Right ventricle myocardium superior (tissue), 1 donor: Measurements from ENCODE around the gene ADAMTSL4. TPM values are rescaled to one million over a fixed set of nuclear protein-coding genes. Genes with fewer than 3 reads are reported as not detected.

Experiments used
- ATAC-seq: fragments of 200-7000 bp; cut with Tn5 transposase; one replicate; pipeline ENCODE4 v1.9.1; 2020; ENCODE audit warnings: mild to moderate bottlenecking; ENCODE audit not compliant: poor library complexity
- DNase-seq: peaks from one replicate; pipeline ENCODE4 v3.0.0-alpha.2; 2020
- intact Hi-C: fragments of 100-400 bp; cut with DNase I; formaldehyde crosslinking; loops from one replicate; pipeline ENCODE4 v1.11.2; 2022
- total RNA-seq: library from RNA; stranded (reverse); fragmentation: NEBNext Ultra II Directional; extraction: Animal tissue kit (Norgen Biotek cat#: 25700); gene quantifications from one replicate; pipeline ENCODE4 v1.2.1, GENCODE V29; 2021
- donor health status: DM: no; HTN: yes; CAD: no; lungs with severe emphysema.

Gene ADAMTSL4
- total RNA-seq, 1 donor from 2014 or later = 64.4 TPM

DNA sequence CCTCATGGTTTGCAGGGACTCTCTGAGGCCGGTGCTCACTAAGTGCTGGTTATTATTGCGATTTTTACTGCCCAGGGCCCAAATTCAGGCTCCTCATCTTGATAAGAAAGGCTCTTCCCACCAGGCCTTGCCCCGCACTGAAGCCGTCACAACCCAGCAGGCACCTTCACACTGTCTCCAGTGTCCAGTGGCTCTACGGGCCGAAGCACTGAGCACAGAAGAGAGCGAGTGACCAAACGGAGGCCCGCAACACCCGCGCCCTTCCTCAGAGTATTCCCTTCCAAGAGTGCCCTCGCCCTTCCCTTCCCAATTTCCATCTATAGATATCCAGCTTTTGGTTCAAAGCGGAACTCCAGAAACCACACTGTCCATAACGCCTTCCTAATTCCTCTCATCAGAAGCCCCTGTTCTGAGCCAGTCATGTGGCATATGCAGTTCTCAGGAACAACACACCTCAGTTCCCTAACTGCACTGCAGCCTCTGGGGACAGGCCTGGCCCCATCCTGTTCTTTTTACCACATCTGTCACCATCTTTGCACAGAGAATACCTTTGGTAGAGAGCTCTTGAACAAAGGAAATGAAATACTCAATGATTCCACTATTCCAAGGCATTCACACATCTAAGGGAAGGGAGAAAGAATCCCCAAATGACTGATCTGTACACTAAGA lies 18.6 kb upstream of the ADAMTSL4 start:
- intact Hi-C loops = loop anchor here (5.0 kb wide), 1 partner anchor 63 kb away; no protein-coding TSS in a partner anchor
- DNase-seq (peak; percentile 10), ATAC-seq (no peak)

DNA sequence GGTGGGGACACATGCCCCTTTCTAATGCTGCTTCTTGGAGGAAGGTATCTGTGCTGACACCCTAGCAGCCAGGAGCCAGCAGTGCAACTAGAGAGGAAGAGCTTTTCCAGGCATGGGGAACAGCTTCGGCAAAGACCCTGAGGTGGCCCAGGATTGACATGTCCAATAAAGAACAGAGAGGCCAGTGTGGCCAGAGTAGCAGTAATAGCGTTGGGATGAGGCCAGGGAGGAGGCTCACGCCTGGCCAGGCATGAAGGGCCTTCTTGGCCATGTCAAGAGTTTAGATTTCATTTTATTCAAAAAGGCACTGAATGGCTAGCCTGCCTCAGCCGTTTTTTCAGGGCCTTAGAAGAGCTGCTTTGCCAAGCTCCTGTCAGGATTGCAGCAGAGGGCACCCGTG lies 16.3 kb upstream of the ADAMTSL4 start:
- ATAC-seq = no peak
- DNase-seq = peak; percentile 52
- intact Hi-C loops = loop anchor here (5.0 kb wide), 1 partner anchor 66 kb away; no protein-coding TSS in a partner anchor

- intact Hi-C loops = loop anchor here (5.0 kb wide), 1 partner anchor 67 kb away; no protein-coding TSS in a partner anchor
- ATAC-seq = no peak
- peak; percentile 33 for DNase-seq
Observed at GRCh38 chr1:150534002-150534401, 15.2 kb upstream of the ADAMTSL4 start.

DNA sequence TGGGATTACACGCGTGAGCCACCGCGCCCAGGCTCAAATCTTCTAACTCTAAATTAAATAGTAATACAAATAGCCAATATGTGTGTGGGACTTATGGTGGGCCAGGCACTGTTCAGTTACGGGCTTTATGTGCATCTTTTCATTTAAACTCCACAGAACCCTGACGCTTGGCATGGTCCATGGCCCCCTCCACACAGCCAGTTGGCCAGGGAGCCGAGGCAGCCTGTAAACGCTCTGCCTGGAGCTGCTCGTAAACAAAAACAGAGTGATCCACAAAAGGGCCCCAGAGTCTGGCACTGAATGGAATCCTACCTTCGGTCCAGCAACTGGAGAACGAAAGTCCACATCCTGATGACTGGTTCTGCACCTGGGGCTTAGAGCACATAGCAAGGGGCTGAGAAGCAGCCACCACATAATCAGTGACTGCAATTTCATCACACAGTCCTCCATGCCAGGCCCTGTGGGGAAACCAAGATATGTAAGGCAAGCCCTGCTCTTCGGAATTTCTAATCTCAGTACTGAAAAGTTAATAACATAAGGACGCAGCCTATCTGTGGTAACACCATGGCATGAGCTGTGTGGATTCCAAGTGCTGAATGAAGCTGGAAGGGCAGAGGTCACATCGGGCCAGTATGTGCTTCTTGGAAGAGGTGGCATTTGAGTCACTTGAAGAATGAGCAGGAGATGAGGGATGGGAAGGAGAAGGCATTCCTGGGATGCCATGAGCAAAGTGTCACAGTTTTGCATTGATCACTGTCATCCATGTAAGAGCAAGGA lies 13.5 kb upstream of the ADAMTSL4 start:
- DNase-seq (peak; percentile 38), ATAC-seq (peak; percentile 10)
- intact Hi-C loops = no loop called here

DNA sequence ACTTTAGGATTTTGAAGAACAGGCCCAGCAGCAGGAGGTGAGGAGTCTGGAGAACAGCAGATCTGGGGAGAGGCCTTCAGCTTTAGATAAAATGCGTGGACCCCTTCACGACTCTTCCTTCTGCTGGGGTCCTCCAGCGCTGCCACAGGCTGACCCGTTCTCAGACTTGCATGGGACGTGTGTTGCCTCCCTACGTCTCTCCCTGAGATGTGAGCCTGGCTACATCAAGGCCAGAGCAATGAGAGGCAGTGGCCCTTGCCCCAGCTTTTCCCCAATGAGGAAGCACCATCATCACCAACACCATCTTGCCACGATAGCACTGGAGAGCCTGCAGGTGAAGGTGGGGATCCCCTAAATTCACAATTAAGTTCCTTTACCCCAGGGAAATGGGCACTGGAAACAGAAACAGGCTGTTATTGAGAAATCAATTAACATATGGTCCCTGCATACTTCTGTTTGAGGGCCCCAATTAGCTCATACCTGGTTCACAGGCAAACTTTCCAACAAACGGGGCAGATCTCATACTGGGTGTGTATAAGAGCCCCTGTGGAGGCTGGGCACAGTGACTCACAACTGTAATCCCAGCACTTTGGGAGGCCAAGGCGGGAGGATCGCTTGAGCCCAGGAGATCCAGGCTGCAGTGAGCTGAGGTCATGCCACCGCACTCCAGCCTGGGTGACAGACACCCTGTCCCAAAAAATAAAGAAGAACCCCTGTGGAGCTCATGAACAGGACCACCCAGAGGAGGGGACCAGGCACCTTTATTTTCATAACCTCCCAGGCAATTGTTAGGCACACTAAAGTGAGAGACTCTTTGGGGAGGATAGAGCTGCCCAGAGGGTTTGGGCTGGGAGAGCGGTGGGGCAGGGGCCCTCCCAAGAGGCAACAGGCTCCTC lies 12.1 kb upstream of the ADAMTSL4 start:
- peak; percentile 27 for DNase-seq
- intact Hi-C loops = no loop called here
- ATAC-seq = no peak

GRCh38 chr1:150537732-150538684 lies 11.2 kb upstream of the ADAMTSL4 start:
- peak; percentile 49 for DNase-seq
- ATAC-seq = no peak
- intact Hi-C loops = no loop called here

GRCh38 chr1:150543500-150544143 lies 5.6 kb upstream of the ADAMTSL4 start:
- intact Hi-C loops = no loop called here
- DNase-seq = peak; percentile 83
- peak; percentile 74 for ATAC-seq

GRCh38 chr1:150544204-150544603 lies 5.0 kb upstream of the ADAMTSL4 start:
- intact Hi-C loops = no loop called here
- ATAC-seq (peak; percentile 28), DNase-seq (peak; percentile 10)

GRCh38 chr1:150545486-150546032 lies 3.6 kb upstream of the ADAMTSL4 start:
- ATAC-seq = no peak
- DNase-seq = peak; percentile 15
- intact Hi-C loops = no loop called here

- DNase-seq (peak; percentile 3), ATAC-seq (no peak)
- intact Hi-C loops = no loop called here
Observed at GRCh38 chr1:150546294-150546937, 2.8 kb upstream of the ADAMTSL4 start.

GRCh38 chr1:150548324-150548631 lies 930 bp upstream of the ADAMTSL4 start:
- ATAC-seq (no peak), DNase-seq (no peak)
- intact Hi-C loops = no loop called here

GRCh38 chr1:150549496-150550221 lies 451 bp downstream of the ADAMTSL4 start:
- intact Hi-C loops = loop anchor here (10.0 kb wide), 1 partner anchor 265 kb away; no protein-coding TSS in a partner anchor
- peak; percentile 10 for ATAC-seq
- DNase-seq = peak; percentile 72

DNA sequence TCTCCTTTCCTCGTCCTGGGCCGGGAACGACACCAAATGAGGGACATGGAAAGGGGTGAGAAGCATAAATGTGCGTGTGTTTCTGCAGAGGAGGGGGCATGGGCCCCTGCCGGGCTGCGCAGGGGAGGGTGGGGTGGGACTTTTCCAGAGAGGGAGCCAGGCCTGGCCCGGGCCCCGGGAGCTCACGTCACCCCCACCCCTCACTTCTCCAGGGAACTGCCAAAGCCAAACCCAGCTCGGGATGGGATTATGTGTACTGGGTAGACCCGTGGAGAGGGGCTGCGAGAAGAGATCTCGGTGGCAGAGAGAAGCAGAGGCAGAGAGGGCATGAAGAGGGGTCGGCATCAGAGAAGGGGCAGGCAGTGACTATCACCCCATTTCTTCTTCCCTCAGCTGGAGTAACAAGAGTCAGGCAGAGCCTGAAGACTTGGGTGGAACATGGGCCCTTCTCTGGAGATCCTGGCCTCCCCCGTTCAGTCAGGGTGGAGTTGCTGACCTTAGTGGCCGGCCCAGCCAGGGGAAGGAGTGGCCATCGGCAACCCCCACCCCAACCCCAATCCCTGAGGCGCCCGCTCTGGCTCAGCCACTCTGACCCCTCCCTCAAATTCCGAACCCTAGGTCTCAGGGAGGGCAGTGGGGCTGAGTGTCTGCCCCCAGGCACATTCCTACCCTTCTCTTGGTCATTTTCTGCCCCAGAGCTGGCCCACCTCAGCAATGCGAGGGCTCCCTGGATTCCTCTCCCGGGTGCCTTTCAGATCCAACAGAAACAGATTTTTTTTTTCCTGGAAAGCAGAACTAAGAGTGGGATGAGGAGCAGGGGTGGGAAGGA lies 1.2 kb downstream of the ADAMTSL4 start:
- ATAC-seq = peak; percentile 19
- intact Hi-C loops = loop anchor here (10.0 kb wide), 1 partner anchor 264 kb away; no protein-coding TSS in a partner anchor
- peak; percentile 74 for DNase-seq

DNA sequence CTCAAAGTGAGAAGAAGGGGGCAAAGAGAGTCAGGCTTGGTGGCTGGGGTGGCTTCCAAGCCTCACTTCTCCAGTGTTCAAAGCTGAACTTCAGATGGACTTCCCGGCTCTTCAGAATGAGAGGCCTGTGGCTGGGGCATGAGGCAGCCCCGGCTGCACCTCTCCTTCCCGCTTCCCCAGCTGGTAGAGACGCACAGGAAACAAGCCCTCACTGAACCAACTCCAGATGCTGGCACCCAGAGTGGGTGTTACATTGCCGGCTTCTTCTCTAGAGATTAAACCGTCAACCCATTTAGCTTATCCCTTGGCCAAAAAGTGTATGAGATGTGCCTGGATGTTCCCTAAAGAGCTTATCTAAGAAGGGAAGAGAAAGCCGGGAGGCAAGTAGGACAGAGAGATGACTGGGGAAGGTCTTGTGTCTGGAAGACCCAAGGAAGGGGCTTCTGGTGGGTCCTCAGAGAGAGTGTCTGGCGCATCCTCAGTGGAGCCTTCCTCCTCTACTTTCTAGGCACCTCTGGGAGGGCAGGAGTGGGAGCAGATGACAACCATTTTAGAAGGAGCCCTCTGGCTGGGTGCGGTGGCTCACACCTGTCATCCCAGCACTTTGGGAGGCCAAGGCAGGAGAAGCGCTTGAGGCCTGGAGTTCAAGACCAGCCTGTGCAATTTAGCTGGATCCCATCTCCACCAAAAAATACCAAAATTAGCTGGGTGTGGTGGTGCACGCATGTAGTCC lies 2.0 kb downstream of the ADAMTSL4 start:
- no peak for ATAC-seq
- DNase-seq = no peak
- intact Hi-C loops = loop anchor here (10.0 kb wide), 1 partner anchor 264 kb away; no protein-coding TSS in a partner anchor

- intact Hi-C loops = loop anchor here (10.0 kb wide), 1 partner anchor 263 kb away; no protein-coding TSS in a partner anchor
- no peak for ATAC-seq
- DNase-seq = peak; percentile 26
Observed at GRCh38 chr1:150551784-150552127, 2.5 kb downstream of the ADAMTSL4 start.
